H1 (cell line): ENCODE data around the gene DIPK1C. TPM values are rescaled to one million over a fixed set of nuclear protein-coding genes. Genes with fewer than 3 reads are reported as not detected.

ENCODE experiments used
- CHD1 ChIP-seq: IDR thresholded peaks from 2 replicates; pipeline ENCODE4 v1.6.1; 2012; ENCODE audit warnings: low read depth, low read length, improper control_type of control experiment
- EGR1 ChIP-seq: IDR thresholded peaks from 2 replicates; pipeline ENCODE4 v1.6.1; 2011; ENCODE audit warnings: low read depth, low read length, borderline replicate concordance
- FOSL1 ChIP-seq: IDR thresholded peaks from 2 replicates; pipeline ENCODE4 v1.6.1; 2011; ENCODE audit warnings: mild to moderate bottlenecking, low read depth, low read length, moderate library complexity; ENCODE audit not compliant: insufficient read depth
- RAD21 ChIP-seq, 2 experiments: IDR thresholded peaks in 1 of 2; conservative IDR thresholded peaks in 1 of 2; 2 replicates each; pipeline ENCODE4 v1.6.1; 2011; ENCODE audit warnings: low read depth in 2 of 2, low read length in 2 of 2, improper control_type of control experiment in 1 of 2, inconsistent platforms in 1 of 2, mild to moderate bottlenecking in 1 of 2, moderate library complexity in 1 of 2
- SIX5 ChIP-seq: IDR thresholded peaks from 2 replicates; pipeline ENCODE4 v1.6.1; 2011; ENCODE audit warnings: mild to moderate bottlenecking, low read depth, low read length
- SP2 ChIP-seq: IDR thresholded peaks from 2 replicates; pipeline ENCODE4 v1.6.1; 2012; ENCODE audit warnings: mild to moderate bottlenecking, low read length, inconsistent platforms
- SRF ChIP-seq: IDR thresholded peaks from 2 replicates; pipeline ENCODE4 v1.6.1; 2011; ENCODE audit warnings: mild to moderate bottlenecking, low read depth, low read length, moderate library complexity
- YY1 ChIP-seq: IDR thresholded peaks from 2 replicates; pipeline ENCODE4 v1.6.1; 2011; ENCODE audit warnings: low read depth, mild to moderate bottlenecking, low read length
- polyA plus RNA-seq, 7 experiments: library from polyadenylated mRNA; depleted of rRNA in 3 of 7; stranded (reverse) in 5 of 7; unstranded in 2 of 7; fragments of >200 nt in 5 of 7; fragments of 200-250 nt in 2 of 7; gene quantifications; 1 replicate in 5 of 7; 2 replicates in 1 of 7; 4 replicates in 1 of 7; pipeline versions ENCODE4 v1.2.1 to v1.2.3, GENCODE V29; 2011 to 2013; ENCODE audit warnings: missing spikeins in 2 of 7, mixed read lengths in 2 of 7
- total RNA-seq: library from RNA; stranded (reverse); fragmentation: NEBNext Ultra II Directional; extraction: Animal tissue kit (Norgen Biotek cat#: 25700); gene quantifications from 2 replicates; pipeline ENCODE4 v1.2.1, GENCODE V29; 2021
- TF ChIP-seq, protein P1 (sequence below): fragments of 300-600 bp; sonication (generic); IDR thresholded peaks from 2 replicates; pipeline ENCODE4 v1.7.1; 2012; ENCODE audit warnings: low read length, moderate library complexity, mild to moderate bottlenecking, inconsistent platforms; ENCODE audit not compliant: insufficient replicate concordance

DIPK1C gene
- total and polyA plus RNA-seq, 2 of the 8 experiments (the other 6 are each of a cell fraction or from before 2014, with no cell fraction given) = 0.08 TPM; not detected in 1

DNA sequence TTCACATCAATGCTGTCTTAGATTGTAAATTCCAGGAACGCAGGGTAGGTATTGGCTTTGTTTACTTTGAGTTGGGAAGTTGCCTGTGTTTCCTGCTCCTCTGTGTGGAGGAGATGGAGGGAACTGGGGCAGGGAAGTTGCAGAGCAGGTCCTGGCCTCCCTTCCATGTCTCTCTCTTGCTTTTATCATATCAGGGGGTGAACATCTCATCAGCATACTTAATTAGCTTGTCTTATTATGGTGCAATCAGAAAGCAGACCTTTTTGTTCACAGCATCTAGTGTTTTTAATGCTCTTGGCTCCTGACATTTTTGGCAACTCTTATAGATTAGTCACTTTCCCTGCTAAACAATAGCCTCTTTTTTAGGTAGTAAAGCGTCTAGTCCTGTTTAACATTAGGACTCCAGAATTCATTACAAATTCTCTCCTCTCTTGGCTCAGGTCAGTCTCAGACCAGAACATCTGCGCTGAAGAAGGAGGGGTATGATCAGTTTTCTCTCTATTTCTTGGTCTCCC is 11.5 kb upstream of the DIPK1C start (continued):
- TF ChIP-seq, protein P1, sequence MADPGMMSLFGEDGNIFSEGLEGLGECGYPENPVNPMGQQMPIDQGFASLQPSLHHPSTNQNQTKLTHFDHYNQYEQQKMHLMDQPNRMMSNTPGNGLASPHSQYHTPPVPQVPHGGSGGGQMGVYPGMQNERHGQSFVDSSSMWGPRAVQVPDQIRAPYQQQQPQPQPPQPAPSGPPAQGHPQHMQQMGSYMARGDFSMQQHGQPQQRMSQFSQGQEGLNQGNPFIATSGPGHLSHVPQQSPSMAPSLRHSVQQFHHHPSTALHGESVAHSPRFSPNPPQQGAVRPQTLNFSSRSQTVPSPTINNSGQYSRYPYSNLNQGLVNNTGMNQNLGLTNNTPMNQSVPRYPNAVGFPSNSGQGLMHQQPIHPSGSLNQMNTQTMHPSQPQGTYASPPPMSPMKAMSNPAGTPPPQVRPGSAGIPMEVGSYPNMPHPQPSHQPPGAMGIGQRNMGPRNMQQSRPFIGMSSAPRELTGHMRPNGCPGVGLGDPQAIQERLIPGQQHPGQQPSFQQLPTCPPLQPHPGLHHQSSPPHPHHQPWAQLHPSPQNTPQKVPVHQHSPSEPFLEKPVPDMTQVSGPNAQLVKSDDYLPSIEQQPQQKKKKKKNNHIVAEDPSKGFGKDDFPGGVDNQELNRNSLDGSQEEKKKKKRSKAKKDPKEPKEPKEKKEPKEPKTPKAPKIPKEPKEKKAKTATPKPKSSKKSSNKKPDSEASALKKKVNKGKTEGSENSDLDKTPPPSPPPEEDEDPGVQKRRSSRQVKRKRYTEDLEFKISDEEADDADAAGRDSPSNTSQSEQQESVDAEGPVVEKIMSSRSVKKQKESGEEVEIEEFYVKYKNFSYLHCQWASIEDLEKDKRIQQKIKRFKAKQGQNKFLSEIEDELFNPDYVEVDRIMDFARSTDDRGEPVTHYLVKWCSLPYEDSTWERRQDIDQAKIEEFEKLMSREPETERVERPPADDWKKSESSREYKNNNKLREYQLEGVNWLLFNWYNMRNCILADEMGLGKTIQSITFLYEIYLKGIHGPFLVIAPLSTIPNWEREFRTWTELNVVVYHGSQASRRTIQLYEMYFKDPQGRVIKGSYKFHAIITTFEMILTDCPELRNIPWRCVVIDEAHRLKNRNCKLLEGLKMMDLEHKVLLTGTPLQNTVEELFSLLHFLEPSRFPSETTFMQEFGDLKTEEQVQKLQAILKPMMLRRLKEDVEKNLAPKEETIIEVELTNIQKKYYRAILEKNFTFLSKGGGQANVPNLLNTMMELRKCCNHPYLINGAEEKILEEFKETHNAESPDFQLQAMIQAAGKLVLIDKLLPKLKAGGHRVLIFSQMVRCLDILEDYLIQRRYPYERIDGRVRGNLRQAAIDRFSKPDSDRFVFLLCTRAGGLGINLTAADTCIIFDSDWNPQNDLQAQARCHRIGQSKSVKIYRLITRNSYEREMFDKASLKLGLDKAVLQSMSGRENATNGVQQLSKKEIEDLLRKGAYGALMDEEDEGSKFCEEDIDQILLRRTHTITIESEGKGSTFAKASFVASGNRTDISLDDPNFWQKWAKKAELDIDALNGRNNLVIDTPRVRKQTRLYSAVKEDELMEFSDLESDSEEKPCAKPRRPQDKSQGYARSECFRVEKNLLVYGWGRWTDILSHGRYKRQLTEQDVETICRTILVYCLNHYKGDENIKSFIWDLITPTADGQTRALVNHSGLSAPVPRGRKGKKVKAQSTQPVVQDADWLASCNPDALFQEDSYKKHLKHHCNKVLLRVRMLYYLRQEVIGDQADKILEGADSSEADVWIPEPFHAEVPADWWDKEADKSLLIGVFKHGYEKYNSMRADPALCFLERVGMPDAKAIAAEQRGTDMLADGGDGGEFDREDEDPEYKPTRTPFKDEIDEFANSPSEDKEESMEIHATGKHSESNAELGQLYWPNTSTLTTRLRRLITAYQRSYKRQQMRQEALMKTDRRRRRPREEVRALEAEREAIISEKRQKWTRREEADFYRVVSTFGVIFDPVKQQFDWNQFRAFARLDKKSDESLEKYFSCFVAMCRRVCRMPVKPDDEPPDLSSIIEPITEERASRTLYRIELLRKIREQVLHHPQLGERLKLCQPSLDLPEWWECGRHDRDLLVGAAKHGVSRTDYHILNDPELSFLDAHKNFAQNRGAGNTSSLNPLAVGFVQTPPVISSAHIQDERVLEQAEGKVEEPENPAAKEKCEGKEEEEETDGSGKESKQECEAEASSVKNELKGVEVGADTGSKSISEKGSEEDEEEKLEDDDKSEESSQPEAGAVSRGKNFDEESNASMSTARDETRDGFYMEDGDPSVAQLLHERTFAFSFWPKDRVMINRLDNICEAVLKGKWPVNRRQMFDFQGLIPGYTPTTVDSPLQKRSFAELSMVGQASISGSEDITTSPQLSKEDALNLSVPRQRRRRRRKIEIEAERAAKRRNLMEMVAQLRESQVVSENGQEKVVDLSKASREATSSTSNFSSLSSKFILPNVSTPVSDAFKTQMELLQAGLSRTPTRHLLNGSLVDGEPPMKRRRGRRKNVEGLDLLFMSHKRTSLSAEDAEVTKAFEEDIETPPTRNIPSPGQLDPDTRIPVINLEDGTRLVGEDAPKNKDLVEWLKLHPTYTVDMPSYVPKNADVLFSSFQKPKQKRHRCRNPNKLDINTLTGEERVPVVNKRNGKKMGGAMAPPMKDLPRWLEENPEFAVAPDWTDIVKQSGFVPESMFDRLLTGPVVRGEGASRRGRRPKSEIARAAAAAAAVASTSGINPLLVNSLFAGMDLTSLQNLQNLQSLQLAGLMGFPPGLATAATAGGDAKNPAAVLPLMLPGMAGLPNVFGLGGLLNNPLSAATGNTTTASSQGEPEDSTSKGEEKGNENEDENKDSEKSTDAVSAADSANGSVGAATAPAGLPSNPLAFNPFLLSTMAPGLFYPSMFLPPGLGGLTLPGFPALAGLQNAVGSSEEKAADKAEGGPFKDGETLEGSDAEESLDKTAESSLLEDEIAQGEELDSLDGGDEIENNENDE = no peak
- TF ChIP-seq CHD1 = no peak
- TF ChIP-seq SIX5 = no peak
- no peak for TF ChIP-seq EGR1
- no peak for TF ChIP-seq FOSL1
- no peak for TF ChIP-seq YY1
- no peak for TF ChIP-seq RAD21 (IDR thresholded peaks at IDR 0.05 in 1 of 2, conservative IDR thresholded peaks at IDR 0.05 in 1 of 2; ENCODE audit: low read depth in 2 of 2, low read length in 2 of 2)
- TF ChIP-seq SP2 = no peak
- TF ChIP-seq SRF = no peak
